NCI-H187 (cell line): ENCODE measurements around the gene ADAMTS2.

Source experiments
- DNase-seq, 2 experiments: peaks; one replicate each; lab custom pipeline; 2025; lab: John Stamatoyannopoulos, UW

The ADAMTS2 gene

GRCh38 chr5:179177711-179178575, 167.3 kb downstream of the ADAMTS2 start:
- DNase-seq = no peak

GRCh38 chr5:179176571-179177230, 168.6 kb downstream of the ADAMTS2 start:
- DNase-seq = no peak

- no peak for DNase-seq
Observed at GRCh38 chr5:179176166-179176565, 169.1 kb downstream of the ADAMTS2 start.

GRCh38 chr5:179171816-179172745, 173.2 kb downstream of the ADAMTS2 start:
- no peak for DNase-seq

GRCh38 chr5:179171251-179171815, 173.9 kb downstream of the ADAMTS2 start:
- DNase-seq = no peak

- DNase-seq = no peak
Observed at GRCh38 chr5:179170606-179171005, 174.7 kb downstream of the ADAMTS2 start.

GRCh38 chr5:179169836-179170235, 175.4 kb downstream of the ADAMTS2 start:
- no peak for DNase-seq

- no peak for DNase-seq
Observed at GRCh38 chr5:179168664-179169063, 176.6 kb downstream of the ADAMTS2 start.

- DNase-seq = no peak
Observed at GRCh38 chr5:179167871-179168451, 177.3 kb downstream of the ADAMTS2 start.

GRCh38 chr5:179166886-179167841, 178.1 kb downstream of the ADAMTS2 start:
- DNase-seq = no peak

GRCh38 chr5:179166171-179166885, 178.9 kb downstream of the ADAMTS2 start:
- DNase-seq = no peak

- no peak for DNase-seq
Observed at GRCh38 chr5:179165421-179166170, 179.7 kb downstream of the ADAMTS2 start.

GRCh38 chr5:179164331-179165311, 180.6 kb downstream of the ADAMTS2 start:
- no peak for DNase-seq

- DNase-seq = no peak
Observed at GRCh38 chr5:179163236-179164155, 181.8 kb downstream of the ADAMTS2 start.

GRCh38 chr5:179162351-179163235, 182.7 kb downstream of the ADAMTS2 start:
- DNase-seq = no peak

- no peak for DNase-seq
Observed at GRCh38 chr5:179161901-179162300, 183.4 kb downstream of the ADAMTS2 start.
